Lower lobe of right lung (tissue), 2 donors: ENCODE measurements around the gene RPS27L. TPM values are rescaled to one million over a fixed set of nuclear protein-coding genes. Genes with fewer than 3 reads are reported as not detected.

Experiments
- ATAC-seq, 2 donors: fragments of 200-7000 bp; cut with Tn5 transposase; one replicate each; pipeline ENCODE4 v1.9.1; 2020 to 2022; ENCODE audit warnings: mild to moderate bottlenecking in 2 of 2, moderate library complexity in 2 of 2
- DNase-seq: peaks from one replicate; pipeline ENCODE4 v3.0.0-alpha.2; 2020
- H3K27ac ChIP-seq: fragments of 200-600 bp; one replicate; pipeline ENCODE4 v1.8.0; 2022
- H3K27me3 ChIP-seq: fragments of 200-600 bp; one replicate; pipeline ENCODE4 v1.8.0; 2022; ENCODE audit warnings: low read depth
- H3K36me3 ChIP-seq: fragments of 200-600 bp; one replicate; pipeline ENCODE4 v1.8.0; 2022; ENCODE audit warnings: mild to moderate bottlenecking
- H3K4me1 ChIP-seq: fragments of 200-600 bp; one replicate; pipeline ENCODE4 v1.8.0; 2022
- H3K4me3 ChIP-seq: fragments of 200-600 bp; one replicate; pipeline ENCODE4 v1.8.0; 2022; ENCODE audit warnings: mild to moderate bottlenecking
- H3K9me3 ChIP-seq: fragments of 200-600 bp; one replicate; pipeline ENCODE4 v1.8.0; 2022
- intact Hi-C: fragments of 100-400 bp; cut with DNase I; formaldehyde crosslinking; loops from one replicate; pipeline ENCODE4 v1.11.0; 2022
- total RNA-seq: library from RNA; stranded (reverse); fragmentation: NEBNext Ultra II Directional; extraction: Animal tissue kit (Norgen Biotek cat#: 25700); gene quantifications from one replicate; pipeline ENCODE4 v1.2.1, GENCODE V29; 2021
- TF ChIP-seq, protein P1 (sequence below): fragments of 200-600 bp; IDR thresholded peaks from one replicate; pipeline ENCODE4 v1.8.0; 2022; ENCODE audit warnings: antibody characterized with exemption, mild to moderate bottlenecking
- donor health status: DM: no; HTN: yes; CAD: no; lungs with severe emphysema.

Gene RPS27L
- total RNA-seq, 1 donor from 2014 or later = 184 TPM

DNA sequence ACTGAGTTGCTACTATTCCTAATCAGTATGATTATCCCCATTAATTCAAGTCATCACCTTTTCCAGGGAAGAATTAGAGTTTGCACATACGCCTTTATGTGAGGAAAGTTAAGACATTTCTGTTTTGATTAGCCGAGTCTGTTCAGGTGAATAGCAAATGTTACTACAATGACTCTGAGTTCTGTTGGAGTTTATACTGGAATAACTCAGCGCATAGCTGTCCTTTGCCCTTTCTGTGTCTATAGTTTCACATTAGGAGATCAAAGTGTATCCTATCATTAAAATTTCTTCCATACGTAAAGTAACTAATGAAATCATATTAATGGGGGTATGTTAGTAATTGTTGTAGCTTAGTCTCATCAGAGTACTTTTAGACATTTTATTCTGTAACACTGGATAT lies 37.0 kb upstream of the RPS27L start:
- H3K4me1 ChIP-seq = peaks cover 83% of the 10 kb centered on the region
- peak overlapping the region; percentile 58 for H3K27ac ChIP-seq
- no peaks in the 10 kb centered on the region for H3K9me3 ChIP-seq
- no peak for DNase-seq
- H3K36me3 ChIP-seq = no peaks in the 10 kb centered on the region
- H3K4me3 ChIP-seq = no peak overlapping the region
- TF ChIP-seq, protein P1, sequence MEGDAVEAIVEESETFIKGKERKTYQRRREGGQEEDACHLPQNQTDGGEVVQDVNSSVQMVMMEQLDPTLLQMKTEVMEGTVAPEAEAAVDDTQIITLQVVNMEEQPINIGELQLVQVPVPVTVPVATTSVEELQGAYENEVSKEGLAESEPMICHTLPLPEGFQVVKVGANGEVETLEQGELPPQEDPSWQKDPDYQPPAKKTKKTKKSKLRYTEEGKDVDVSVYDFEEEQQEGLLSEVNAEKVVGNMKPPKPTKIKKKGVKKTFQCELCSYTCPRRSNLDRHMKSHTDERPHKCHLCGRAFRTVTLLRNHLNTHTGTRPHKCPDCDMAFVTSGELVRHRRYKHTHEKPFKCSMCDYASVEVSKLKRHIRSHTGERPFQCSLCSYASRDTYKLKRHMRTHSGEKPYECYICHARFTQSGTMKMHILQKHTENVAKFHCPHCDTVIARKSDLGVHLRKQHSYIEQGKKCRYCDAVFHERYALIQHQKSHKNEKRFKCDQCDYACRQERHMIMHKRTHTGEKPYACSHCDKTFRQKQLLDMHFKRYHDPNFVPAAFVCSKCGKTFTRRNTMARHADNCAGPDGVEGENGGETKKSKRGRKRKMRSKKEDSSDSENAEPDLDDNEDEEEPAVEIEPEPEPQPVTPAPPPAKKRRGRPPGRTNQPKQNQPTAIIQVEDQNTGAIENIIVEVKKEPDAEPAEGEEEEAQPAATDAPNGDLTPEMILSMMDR = no peak
- no peaks in the 10 kb centered on the region for H3K27me3 ChIP-seq
- no peak for ATAC-seq
- intact Hi-C loops = no loop called here

DNA sequence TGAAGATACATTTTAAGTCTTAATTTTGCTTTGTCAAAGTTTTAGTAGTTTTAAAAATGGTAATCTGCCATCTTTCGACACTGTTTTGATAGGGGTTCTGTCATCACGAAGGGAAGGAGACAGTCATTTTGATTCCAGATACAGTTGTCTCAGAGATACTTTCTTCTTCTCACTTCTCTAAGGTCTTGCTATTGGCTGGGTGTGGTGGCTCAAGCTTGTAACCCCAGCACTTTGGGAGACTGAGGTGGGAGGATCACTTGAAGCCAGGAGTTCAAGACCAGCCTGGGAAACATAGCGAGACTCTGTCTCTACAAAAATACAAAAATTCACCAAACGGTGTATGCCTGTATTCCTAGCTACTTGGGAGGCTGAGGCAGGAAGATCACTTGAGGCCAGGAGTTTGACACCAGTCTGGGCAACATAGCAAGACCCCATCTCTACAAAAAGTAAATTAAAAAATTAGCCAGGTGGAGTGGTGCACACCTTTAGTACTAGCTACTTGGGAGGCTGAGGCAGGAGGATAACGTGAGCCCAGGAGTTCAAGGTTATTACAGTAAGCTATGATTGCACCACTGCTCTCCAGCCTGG lies 35.4 kb upstream of the RPS27L start:
- Histone ChIP-seq H3K27me3 (no peaks in the 10 kb centered on the region), H3K36me3 (no peaks in the 10 kb centered on the region), H3K9me3 (no peaks in the 10 kb centered on the region), H3K4me1 (peaks cover 77% of the 10 kb centered on the region), H3K4me3 (peak overlapping the region; percentile 66), H3K27ac (peak overlapping the region; percentile 58)
- intact Hi-C loops = no loop called here
- DNase-seq (no peak), ATAC-seq (no peak)
- TF ChIP-seq, protein P1 = no peak

DNA sequence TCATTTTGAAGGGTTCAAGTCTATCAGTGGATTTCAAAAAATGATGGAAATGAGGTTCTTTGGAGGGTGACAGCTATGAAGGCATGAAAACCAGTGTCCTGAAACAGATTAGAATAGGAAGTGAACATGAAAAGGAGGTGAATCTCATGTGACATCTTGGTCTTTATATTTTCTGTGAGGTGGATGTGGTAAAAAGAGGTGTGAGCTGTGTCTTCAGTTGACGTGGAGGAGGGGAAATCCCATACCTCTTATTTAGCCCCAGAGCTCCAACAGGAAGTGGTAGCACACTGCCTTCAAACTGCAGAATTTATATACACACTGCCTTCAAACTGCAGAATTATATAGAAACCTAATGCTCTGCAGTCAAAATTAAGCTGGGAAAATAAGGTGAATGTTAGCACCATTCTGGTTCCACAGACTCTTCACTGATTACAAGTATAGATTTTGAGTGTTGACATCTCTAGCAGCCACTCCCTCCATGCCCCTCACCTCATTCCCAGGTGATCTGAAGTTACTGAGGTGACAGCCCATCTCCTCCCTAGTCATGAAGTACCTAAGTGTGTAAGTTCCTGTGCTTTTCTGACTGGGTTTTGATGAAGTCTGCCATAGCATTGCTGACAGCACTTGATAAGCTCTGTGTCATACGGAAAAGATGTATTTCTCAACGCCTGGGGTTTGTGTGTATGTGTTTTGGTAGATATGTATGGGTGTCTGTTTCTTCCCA lies 34.8 kb upstream of the RPS27L start:
- DNase-seq (no peak), ATAC-seq (no peak)
- TF ChIP-seq, protein P1 = no peak
- intact Hi-C loops = no loop called here
- Histone ChIP-seq H3K4me1 (peaks cover 71% of the 10 kb centered on the region), H3K27me3 (no peaks in the 10 kb centered on the region), H3K9me3 (no peaks in the 10 kb centered on the region), H3K4me3 (peak overlapping the region; percentile 66), H3K36me3 (no peaks in the 10 kb centered on the region), H3K27ac (peak overlapping the region; percentile 58)

DNA sequence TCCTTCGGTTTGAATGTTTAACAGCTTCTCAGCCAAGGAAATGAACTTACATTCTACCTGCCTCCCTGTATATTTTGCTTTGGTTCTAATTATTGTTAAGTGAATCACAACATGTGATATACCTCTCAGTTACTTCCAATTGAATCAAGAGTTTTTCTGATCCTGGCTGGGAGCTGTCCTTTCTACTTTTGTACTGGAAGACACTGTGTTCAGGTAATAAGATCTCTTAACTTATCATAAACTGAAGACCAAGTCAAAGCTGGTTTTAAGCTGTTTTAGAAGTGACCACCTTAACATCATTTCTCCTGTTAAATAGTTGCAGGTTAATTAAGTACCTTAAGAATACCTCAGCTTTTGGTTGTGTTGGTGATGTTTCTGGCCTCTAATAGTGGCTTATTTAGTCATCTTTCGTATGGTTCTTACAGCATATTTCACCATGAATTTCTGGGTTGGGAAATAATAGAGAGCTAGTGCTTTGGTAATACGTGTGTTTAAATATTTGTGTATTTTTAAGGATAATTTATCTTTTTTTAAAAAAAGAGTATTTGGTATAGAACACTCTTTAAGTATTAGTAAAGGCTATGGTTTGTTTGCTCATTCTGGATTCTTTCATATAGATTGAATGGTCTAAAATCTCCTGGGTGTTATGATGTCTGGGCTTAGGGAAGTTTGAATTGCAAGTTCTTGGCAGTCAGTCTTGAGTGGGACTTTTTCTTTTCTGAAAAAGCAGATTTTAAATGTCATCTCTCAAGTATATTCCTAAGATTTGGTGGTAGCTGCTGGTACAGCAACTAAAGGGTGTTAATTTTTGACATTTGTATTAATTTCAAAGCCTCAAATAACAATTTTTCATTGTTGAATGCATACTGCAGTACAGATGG lies 33.7 kb upstream of the RPS27L start:
- TF ChIP-seq, protein P1 = no peak
- no peak for DNase-seq
- H3K4me3 ChIP-seq = peak overlapping the region; percentile 66
- no peak for ATAC-seq
- intact Hi-C loops = no loop called here
- no peaks in the 10 kb centered on the region for H3K36me3 ChIP-seq
- H3K4me1 ChIP-seq = peaks cover 61% of the 10 kb centered on the region
- no peaks in the 10 kb centered on the region for H3K27me3 ChIP-seq
- H3K9me3 ChIP-seq = no peaks in the 10 kb centered on the region
- peak overlapping the region; percentile 70 for H3K27ac ChIP-seq

DNA sequence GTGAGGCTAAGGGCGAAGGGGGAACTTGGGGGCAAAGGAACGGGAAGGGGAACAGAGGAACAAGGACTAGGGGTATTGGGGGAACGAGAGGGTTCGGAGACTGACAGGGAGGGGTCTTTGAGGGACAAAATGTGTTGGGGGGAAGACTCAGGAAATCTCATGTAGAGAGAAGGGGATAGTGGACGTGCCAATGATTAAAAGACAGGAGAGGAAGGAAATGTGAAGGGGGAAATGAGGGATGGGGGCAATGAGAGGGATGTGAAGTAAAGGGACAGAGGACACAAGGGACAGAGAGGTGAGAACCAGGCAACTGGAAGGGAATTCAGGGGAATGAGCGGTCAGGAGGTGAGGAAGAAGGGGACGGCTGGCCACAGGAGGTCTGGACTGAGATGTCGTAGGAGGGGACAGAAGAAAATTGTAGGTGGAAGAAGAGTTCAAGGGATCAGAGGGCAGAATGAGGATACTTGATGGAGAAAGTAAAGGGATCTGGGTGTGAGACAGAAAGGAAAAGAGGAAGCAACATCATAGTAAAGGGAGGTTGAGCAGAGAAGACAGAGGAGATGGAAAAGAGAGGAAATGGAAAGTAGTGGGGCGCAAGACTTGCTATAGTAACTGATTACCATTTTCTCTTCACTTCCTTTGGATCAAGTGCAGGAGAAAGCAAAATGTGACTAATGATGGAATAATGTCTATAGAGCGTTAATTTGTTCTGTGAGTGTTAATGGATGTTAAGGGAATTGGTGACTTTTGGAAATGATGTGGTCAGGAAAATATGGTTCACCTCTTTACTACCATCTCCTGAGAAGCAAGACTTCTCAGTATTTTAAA lies 32.9 kb upstream of the RPS27L start:
- no peak for DNase-seq
- Histone ChIP-seq H3K9me3 (no peaks in the 10 kb centered on the region), H3K4me1 (peaks cover 52% of the 10 kb centered on the region), H3K36me3 (no peaks in the 10 kb centered on the region), H3K27ac (peak overlapping the region; percentile 70), H3K4me3 (peak overlapping the region; percentile 66), H3K27me3 (no peaks in the 10 kb centered on the region)
- ATAC-seq = peak in 1 of 2 donors; percentile 19
- intact Hi-C loops = no loop called here
- TF ChIP-seq, protein P1 = no peak
